Measurements from ENCODE around the gene HNRNPM. TPM values are rescaled to one million over a fixed set of nuclear protein-coding genes. Genes with fewer than 3 reads are reported as not detected.

Gene HNRNPM, protein sequence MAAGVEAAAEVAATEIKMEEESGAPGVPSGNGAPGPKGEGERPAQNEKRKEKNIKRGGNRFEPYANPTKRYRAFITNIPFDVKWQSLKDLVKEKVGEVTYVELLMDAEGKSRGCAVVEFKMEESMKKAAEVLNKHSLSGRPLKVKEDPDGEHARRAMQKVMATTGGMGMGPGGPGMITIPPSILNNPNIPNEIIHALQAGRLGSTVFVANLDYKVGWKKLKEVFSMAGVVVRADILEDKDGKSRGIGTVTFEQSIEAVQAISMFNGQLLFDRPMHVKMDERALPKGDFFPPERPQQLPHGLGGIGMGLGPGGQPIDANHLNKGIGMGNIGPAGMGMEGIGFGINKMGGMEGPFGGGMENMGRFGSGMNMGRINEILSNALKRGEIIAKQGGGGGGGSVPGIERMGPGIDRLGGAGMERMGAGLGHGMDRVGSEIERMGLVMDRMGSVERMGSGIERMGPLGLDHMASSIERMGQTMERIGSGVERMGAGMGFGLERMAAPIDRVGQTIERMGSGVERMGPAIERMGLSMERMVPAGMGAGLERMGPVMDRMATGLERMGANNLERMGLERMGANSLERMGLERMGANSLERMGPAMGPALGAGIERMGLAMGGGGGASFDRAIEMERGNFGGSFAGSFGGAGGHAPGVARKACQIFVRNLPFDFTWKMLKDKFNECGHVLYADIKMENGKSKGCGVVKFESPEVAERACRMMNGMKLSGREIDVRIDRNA
- 100 to 1,000 TPM; 168 to 183 TPM for total RNA-seq

DNA sequence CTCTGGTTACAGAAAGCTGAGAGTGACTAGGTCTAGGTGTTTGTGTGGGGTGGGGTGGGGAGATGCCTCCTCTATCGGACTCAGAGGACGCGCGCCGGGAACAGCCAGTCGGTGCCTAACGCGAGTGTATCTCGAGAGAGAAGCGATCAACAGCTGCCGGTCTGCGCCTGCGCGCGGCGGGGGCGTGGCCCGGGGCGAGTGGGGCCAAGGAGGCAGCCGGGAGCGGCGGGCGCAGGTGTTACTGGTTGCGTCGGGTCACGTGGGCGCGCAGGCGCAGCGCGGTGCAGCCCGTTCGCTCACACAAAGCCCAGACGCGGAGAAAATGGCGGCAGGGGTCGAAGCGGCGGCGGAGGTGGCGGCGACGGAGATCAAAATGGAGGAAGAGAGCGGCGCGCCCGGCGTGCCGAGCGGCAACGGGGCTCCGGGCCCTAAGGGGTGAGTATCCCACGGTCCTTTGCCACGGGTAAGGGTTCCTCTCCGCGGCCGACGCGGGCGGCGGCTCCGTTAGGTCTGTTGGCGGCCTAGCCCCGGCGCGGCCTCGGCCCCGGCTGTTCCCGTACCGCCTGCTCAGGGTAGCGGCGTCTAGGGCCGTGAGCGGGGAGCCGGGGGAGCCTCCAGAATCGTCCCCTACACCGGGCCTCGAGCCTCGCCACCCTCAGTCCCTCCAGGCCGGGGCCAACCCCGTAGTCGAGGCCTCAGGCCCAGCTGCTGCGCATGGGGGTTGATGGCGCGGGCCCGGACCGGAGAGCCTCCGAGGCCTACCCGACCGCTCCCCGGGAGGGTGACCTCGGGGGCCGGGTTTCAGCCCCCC is at the start of gene HNRNPM:
Gene HNRNPM (plus strand): TSS at position 299 of the 811 bp plus-strand sequence. CDS start 24 bp downstream, at position 323.
- Mint-ChIP-seq H3K36me3 (ENCODE audit: insufficient read depth in 2 of 2) (peaks cover 12 to 24% of the 10 kb centered on the region in 2 donors), H3K4me1 (ENCODE audit: low read depth) (peaks cover 52% of the 10 kb centered on the region), H3K27me3 (ENCODE audit: low read depth) (no peaks in the 10 kb centered on the region), H3K27ac (peak within 1 kb of the TSS; percentile 98), H3K4me3 (peak within 1 kb of the TSS; percentile 99), H3K9me3 (no peaks in the 10 kb centered on the region)
- peak; percentile 100 for DNase-seq
- peak; percentile 92 to 94 for ATAC-seq (replicated peaks in 1 of 2)

DNA sequence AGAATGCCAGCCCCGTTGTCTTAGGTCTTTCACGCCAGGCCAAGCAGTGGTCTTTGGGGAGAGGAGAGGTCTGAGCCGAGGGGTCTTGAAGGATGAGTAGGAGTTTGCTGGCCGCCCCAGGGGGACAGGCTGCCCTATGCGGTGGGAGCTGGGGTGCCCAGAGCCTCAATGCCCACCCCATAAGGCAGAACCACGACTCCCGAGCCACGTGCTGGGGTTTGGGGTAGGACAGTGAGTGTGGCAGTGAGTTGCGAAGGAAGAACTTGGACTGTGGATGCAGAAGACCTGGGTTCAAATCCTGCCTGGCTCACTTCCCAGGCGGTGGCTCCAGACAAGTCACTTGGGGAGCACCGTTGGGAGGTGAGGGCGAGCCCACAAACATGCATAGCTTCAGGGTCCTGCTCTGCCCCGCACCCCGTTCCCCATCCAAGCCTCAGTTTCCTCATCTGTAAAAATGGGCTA is 49.1 kb upstream of the HNRNPM start:
- no peak overlapping the region for H3K27ac Mint-ChIP-seq
- DNase-seq (no peak), ATAC-seq (replicated peaks in 1 of 2) (no peak)
- no peaks in the 10 kb centered on the region for H3K27me3 Mint-ChIP-seq (ENCODE audit: low read depth)
- peaks cover 37% of the 10 kb centered on the region for H3K4me1 Mint-ChIP-seq (ENCODE audit: low read depth)
- no peak overlapping the region for H3K4me3 Mint-ChIP-seq
- H3K36me3 Mint-ChIP-seq (ENCODE audit: insufficient read depth in 2 of 2) = peaks cover 2 to 3% of the 10 kb centered on the region in 2 donors
- H3K9me3 Mint-ChIP-seq = no peaks in the 10 kb centered on the region

DNA sequence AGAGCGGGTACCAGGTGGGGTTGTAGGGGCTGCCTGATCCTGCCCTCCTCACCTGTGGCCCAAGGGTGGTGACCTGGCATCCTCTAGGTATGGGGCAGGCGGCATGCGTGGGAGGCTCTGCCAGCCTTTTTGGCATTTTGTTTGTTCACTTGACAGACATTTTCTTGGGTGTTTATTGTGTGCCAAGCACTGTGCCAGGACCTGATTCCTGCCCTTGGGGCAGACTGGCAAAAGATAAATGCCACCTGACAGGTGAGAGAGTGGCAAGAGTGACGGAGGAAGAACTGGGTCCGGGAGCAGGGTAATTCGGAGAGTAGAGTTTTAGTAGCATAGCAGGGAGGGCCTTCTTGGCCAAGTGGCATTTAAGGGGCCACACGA is 48.6 kb upstream of the HNRNPM start:
- no peak for ATAC-seq (replicated peaks in 1 of 2)
- Mint-ChIP-seq H3K4me1 (ENCODE audit: low read depth) (peaks cover 32% of the 10 kb centered on the region), H3K36me3 (ENCODE audit: insufficient read depth in 2 of 2) (peaks cover 2 to 3% of the 10 kb centered on the region in 2 donors), H3K9me3 (no peaks in the 10 kb centered on the region), H3K4me3 (no peak overlapping the region), H3K27me3 (ENCODE audit: low read depth) (no peaks in the 10 kb centered on the region), H3K27ac (peak overlapping the region; percentile 30)
- no peak for DNase-seq

DNA sequence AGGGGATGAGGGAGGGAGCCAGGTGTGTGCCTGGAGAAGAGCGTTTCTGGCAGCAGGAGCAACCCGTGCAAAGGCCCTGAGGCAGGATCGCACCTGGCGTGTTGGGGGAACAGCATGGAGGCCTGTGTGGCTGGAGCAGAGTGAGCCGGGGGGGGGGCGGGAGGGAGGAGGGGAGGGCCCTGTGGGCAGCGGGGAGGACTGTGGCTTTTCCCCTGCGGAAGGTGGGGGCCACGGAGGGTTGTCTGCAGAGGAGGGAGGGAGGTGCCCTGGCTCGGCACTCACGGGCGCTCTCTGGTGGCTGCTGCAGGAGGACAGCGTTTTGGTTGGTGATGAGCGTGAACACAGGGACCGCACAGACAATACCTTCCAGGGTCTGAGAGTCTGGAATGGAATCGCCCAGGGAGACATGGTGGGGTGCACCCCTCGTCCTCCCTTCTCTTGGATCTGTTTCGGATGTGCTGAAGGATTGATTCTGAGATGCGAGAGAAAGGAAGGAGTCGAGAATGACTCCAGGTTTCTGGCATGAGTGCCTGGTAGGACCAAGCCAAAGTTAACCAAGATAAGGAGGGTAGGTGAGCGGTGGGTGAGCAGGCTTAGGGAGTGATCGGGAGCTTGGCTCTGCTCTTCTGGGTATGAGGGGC is 48.1 kb upstream of the HNRNPM start:
- Mint-ChIP-seq H3K27ac (no peak overlapping the region), H3K27me3 (ENCODE audit: low read depth) (no peaks in the 10 kb centered on the region), H3K36me3 (ENCODE audit: insufficient read depth in 2 of 2) (peaks cover 2 to 3% of the 10 kb centered on the region in 2 donors), H3K4me3 (no peak overlapping the region), H3K9me3 (no peaks in the 10 kb centered on the region), H3K4me1 (ENCODE audit: low read depth) (peaks cover 28% of the 10 kb centered on the region)
- peak; percentile 83 to 85 for ATAC-seq (replicated peaks in 1 of 2)
- DNase-seq = peak; percentile 81

DNA sequence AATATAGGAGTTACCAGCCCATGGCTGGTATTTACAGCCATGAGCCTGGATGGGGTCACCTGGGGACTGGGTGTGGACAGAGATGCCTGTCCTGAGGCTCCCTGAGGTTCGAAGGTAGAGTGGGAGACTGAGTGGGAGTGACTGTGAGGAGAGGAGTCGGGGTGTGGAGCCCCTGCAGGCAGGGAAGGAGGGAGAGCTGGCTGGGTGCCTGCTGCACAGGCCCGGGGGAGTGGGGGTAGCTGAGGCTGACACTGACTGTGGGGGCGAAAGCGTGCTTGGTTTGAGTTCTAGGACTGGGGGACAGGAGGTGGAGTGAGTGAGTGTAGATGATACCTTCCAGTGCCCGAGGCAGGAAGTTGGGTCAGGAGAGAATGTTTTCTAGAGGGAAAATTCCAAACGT is 47.5 kb upstream of the HNRNPM start:
- Mint-ChIP-seq H3K27me3 (ENCODE audit: low read depth) (no peaks in the 10 kb centered on the region), H3K9me3 (no peaks in the 10 kb centered on the region), H3K4me3 (no peak overlapping the region), H3K27ac (peak overlapping the region; percentile 84), H3K4me1 (ENCODE audit: low read depth) (peaks cover 22% of the 10 kb centered on the region), H3K36me3 (ENCODE audit: insufficient read depth in 2 of 2) (peaks cover 2 to 3% of the 10 kb centered on the region in 2 donors)
- ATAC-seq (replicated peaks in 1 of 2) (no peak), DNase-seq (no peak)

DNA sequence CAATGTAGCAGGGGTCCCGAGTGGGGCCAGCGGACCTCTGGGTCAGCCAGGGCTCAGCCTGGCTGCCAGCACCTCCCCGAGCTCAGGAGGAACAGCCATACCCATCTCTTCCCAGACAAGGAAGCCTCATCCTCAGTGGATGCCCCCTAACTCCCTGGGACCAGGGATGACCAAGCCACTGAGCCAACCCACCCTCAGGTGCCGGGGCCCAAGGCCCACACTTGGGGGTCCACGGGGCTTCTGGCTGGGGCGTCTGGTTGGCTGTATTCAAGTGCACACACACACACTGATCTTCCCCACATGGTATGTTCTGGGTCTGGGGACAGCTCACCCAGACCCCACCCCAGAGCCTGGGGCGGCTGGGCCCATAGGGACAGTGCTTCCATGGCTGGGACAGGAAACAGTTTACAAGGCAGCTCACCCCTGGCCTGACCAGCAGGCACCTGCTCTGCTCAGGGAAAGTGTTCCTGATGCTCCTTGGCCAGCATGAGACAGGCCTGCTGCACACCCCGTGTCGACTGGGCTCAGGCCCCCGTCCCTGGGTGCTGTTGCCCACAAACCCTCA is 46.9 kb upstream of the HNRNPM start:
- Mint-ChIP-seq H3K27ac (no peak overlapping the region), H3K36me3 (ENCODE audit: insufficient read depth in 2 of 2) (peaks cover 2 to 3% of the 10 kb centered on the region in 2 donors), H3K4me3 (no peak overlapping the region), H3K9me3 (no peaks in the 10 kb centered on the region), H3K27me3 (ENCODE audit: low read depth) (no peaks in the 10 kb centered on the region), H3K4me1 (ENCODE audit: low read depth) (peaks cover 20% of the 10 kb centered on the region)
- ATAC-seq (replicated peaks in 1 of 2) (no peak), DNase-seq (no peak)

DNA sequence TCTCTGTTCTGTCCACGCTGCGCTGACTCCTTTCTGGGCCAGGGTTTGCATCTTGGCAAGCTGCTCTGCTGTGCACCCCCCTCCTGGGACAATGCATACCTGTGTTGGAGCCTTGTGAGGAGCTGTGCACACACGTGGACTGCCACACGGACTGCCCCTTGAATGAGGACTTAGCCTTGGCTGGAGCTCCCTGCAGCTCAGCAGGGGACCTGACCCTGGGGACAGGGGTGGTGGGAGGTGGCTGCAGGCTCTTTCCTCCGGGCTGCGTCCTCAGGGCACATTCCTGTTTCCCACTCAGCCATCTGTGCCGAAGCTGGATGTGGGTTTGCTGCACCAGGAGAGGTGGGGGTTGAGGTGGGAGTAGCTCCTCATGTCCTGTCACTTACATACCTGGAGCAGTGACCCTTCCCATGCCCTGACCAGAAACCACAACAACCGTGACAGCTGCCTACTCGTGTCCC is 46.4 kb upstream of the HNRNPM start:
- Mint-ChIP-seq H3K36me3 (ENCODE audit: insufficient read depth in 2 of 2) (peaks cover 2 to 3% of the 10 kb centered on the region in 2 donors), H3K9me3 (no peaks in the 10 kb centered on the region), H3K4me1 (ENCODE audit: low read depth) (peaks cover 16% of the 10 kb centered on the region), H3K27me3 (ENCODE audit: low read depth) (no peaks in the 10 kb centered on the region), H3K27ac (no peak overlapping the region), H3K4me3 (no peak overlapping the region)
- DNase-seq (no peak), ATAC-seq (replicated peaks in 1 of 2) (no peak)

DNA sequence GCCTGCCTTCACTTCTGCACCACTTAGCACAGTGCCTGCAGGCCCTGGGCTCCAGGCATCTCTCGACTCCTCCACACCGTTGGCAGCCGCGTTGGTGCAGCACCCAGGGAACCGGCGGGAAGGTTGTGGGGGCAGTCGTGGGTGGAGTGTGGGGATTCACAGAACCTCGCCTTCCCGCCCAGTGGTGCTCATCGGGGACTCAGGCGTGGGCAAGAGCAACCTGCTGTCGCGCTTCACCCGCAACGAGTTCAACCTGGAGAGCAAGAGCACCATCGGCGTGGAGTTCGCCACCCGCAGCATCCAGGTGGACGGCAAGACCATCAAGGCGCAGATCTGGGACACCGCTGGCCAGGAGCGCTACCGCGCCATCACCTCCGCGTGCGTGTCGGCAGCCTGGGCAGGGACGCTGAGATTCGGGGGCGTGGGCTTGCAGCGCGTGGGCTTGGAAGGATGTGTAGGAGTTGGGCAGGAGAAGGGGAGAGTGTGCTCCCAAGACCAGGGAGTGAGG is 45.0 kb upstream of the HNRNPM start:
- H3K27me3 Mint-ChIP-seq (ENCODE audit: low read depth) = no peaks in the 10 kb centered on the region
- H3K36me3 Mint-ChIP-seq (ENCODE audit: insufficient read depth in 2 of 2) = peaks cover 2 to 3% of the 10 kb centered on the region in 2 donors
- no peak for DNase-seq
- no peak for ATAC-seq (replicated peaks in 1 of 2)
- no peak overlapping the region for H3K4me3 Mint-ChIP-seq
- no peak overlapping the region for H3K27ac Mint-ChIP-seq
- H3K9me3 Mint-ChIP-seq = no peaks in the 10 kb centered on the region
- H3K4me1 Mint-ChIP-seq (ENCODE audit: low read depth) = peaks cover 16% of the 10 kb centered on the region

DNA sequence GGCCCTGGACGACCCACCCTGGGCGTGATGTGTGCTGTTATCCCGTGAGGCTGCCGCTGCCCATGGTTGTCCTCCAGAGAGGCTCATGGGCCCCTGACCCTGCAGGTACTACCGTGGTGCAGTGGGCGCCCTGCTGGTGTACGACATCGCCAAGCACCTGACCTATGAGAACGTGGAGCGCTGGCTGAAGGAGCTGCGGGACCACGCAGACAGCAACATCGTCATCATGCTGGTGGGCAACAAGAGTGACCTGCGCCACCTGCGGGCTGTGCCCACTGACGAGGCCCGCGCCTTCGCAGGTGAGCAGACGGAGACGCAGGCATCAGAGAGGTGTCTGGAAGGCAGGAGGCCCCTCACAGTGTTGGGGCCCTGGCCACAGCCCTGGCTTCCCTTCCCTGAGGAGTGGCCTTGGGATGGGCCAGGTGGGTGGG is 42.8 kb upstream of the HNRNPM start:
- ATAC-seq (replicated peaks in 1 of 2) = no peak
- peaks cover 5% of the 10 kb centered on the region for H3K4me1 Mint-ChIP-seq (ENCODE audit: low read depth)
- H3K27me3 Mint-ChIP-seq (ENCODE audit: low read depth) = no peaks in the 10 kb centered on the region
- H3K27ac Mint-ChIP-seq = no peak overlapping the region
- peaks cover 1 to 2% of the 10 kb centered on the region in 2 donors for H3K36me3 Mint-ChIP-seq (ENCODE audit: insufficient read depth in 2 of 2)
- no peak for DNase-seq
- H3K9me3 Mint-ChIP-seq = no peaks in the 10 kb centered on the region
- no peak overlapping the region for H3K4me3 Mint-ChIP-seq

DNA sequence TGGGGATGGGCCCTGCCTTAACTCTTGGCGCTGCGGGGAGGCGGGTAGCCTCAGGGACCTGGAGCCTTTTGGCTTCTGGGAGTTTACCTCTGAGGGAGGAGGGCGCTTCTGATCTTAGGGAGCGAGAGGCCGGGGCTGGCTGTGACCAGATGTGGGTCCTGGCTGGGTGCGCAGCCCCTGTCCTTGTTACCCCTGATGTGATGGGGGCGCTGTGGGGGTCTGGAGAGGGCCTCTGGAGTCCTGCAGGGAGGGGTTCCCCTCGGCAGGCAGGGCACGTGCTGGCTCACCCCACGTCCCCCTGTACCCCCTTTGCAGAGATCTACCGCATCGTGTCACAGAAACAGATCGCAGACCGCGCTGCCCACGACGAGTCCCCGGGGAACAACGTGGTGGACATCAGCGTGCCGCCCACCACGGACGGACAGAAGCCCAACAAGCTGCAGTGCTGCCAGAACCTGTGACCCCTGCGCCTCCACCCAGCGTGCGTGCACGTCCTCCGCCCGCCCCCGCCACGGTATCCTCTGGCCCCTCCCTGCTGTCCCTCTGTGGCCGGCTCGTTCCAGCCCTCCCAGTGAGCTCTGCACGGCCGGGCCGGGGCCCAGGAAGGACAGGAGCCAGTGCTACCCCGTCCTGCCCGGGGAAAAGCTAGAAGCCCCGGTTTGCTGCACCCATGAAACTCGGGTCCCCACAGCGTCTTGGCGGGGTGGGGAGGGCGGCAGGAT is 41.5 kb upstream of the HNRNPM start:
- no peak overlapping the region for H3K4me3 Mint-ChIP-seq
- no peak overlapping the region for H3K27ac Mint-ChIP-seq
- no peak for ATAC-seq (replicated peaks in 1 of 2)
- no peak for DNase-seq
- H3K9me3 Mint-ChIP-seq = no peaks in the 10 kb centered on the region
- peaks cover 1 to 2% of the 10 kb centered on the region in 2 donors for H3K36me3 Mint-ChIP-seq (ENCODE audit: insufficient read depth in 2 of 2)
- H3K27me3 Mint-ChIP-seq (ENCODE audit: low read depth) = no peaks in the 10 kb centered on the region
- H3K4me1 Mint-ChIP-seq (ENCODE audit: low read depth) = no peaks in the 10 kb centered on the region

DNA sequence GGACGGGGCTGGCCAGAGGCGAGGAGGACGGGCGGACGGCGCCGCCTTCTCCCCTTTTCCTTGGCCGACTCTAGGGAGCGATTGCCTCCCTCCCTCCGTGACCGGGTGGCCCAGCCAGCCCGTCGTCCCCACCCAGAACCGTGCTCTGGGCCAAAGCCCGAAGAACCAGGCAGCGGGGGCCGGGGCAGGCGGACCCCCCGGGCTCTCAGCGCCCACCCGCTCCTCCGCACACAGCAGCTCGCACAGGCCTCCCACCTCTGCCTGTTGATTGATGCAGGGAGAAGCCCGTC is 41.0 kb upstream of the HNRNPM start:
- H3K27me3 Mint-ChIP-seq (ENCODE audit: low read depth) = no peaks in the 10 kb centered on the region
- peaks cover 1 to 2% of the 10 kb centered on the region in 2 donors for H3K36me3 Mint-ChIP-seq (ENCODE audit: insufficient read depth in 2 of 2)
- no peaks in the 10 kb centered on the region for H3K4me1 Mint-ChIP-seq (ENCODE audit: low read depth)
- DNase-seq (no peak), ATAC-seq (replicated peaks in 1 of 2) (no peak)
- H3K4me3 Mint-ChIP-seq = no peak overlapping the region
- no peak overlapping the region for H3K27ac Mint-ChIP-seq
- no peaks in the 10 kb centered on the region for H3K9me3 Mint-ChIP-seq
